Smooth muscle cell of the brain vasculature (primary cell): Measurements from ENCODE around the gene BLTP1.
"Not testable (repeated sequence)": the region's sequence is repeated elsewhere in the genome, so short reads cannot be mapped to it uniquely, and the experiment has no call there.

Experiments used
- DNase-seq: peaks from one replicate; pipeline ENCODE4 v3.0.0-alpha.2; 2012; ENCODE audit warnings: low read depth, low spot score

BLTP1 gene

GRCh38 chr4:122151982-122152710 lies at the start of gene BLTP1:
BLTP1 (plus strand) TSS chr4:122152331; CDS start chr4:122170648, 18,317 bp downstream.
- peak; percentile 62 for DNase-seq

GRCh38 chr4:122104184-122104583 lies 47.9 kb upstream of the BLTP1 start:
- no peak for DNase-seq

GRCh38 chr4:122107680-122108079 lies 44.5 kb upstream of the BLTP1 start:
- no peak for DNase-seq

- not testable (repeated sequence) for DNase-seq
Measured at GRCh38 chr4:122110304-122110703, 41.8 kb upstream of the BLTP1 start.

- peak; percentile 31 for DNase-seq
Measured at GRCh38 chr4:122117743-122118142, 34.4 kb upstream of the BLTP1 start.

- no peak for DNase-seq
Measured at GRCh38 chr4:122118243-122118642, 33.9 kb upstream of the BLTP1 start.

- DNase-seq, result no peak
Measured at GRCh38 chr4:122119739-122120138, 32.4 kb upstream of the BLTP1 start.

- no peak for DNase-seq
Measured at GRCh38 chr4:122121593-122121992, 30.5 kb upstream of the BLTP1 start.

- no peak for DNase-seq
Measured at GRCh38 chr4:122122083-122122482, 30.0 kb upstream of the BLTP1 start.

- no peak for DNase-seq
Measured at GRCh38 chr4:122129061-122129460, 23.1 kb upstream of the BLTP1 start.

GRCh38 chr4:122131562-122132157 lies 20.5 kb upstream of the BLTP1 start:
- DNase-seq, result no peak

- DNase-seq, result no peak
Measured at GRCh38 chr4:122132891-122133290, 19.2 kb upstream of the BLTP1 start.

GRCh38 chr4:122139139-122139538 lies 13.0 kb upstream of the BLTP1 start:
- no peak for DNase-seq

GRCh38 chr4:122140834-122141233 lies 11.3 kb upstream of the BLTP1 start:
- DNase-seq, result no peak

- DNase-seq, result no peak
Measured at GRCh38 chr4:122142687-122143086, 9.4 kb upstream of the BLTP1 start.

- no peak for DNase-seq
Measured at GRCh38 chr4:122146652-122147051, 5.5 kb upstream of the BLTP1 start.

- DNase-seq, result no peak
Measured at GRCh38 chr4:122150931-122151330, 1.2 kb upstream of the BLTP1 start.

- DNase-seq, result peak; percentile 21
Measured at GRCh38 chr4:122152711-122153226, 638 bp downstream of the BLTP1 start.

GRCh38 chr4:122156819-122157218 lies 4.7 kb downstream of the BLTP1 start:
- DNase-seq, result no peak

- DNase-seq, result no peak
Measured at GRCh38 chr4:122163301-122163700, 11.2 kb downstream of the BLTP1 start.

GRCh38 chr4:122163767-122164166 lies 11.6 kb downstream of the BLTP1 start:
- DNase-seq, result no peak

GRCh38 chr4:122167369-122167768 lies 15.2 kb downstream of the BLTP1 start:
- no peak for DNase-seq

GRCh38 chr4:122170775-122171174 lies 18.6 kb downstream of the BLTP1 start:
- DNase-seq, result no peak
